ENCODE data around the gene RASL12.

Gene RASL12

GRCh38 chr15:65072617-65073016 is 4.8 kb upstream of the RASL12 start:
- no peak for DNase-seq (ENCODE audit: low spot score)
- TF ChIP-seq CTCF (IDR thresholded peaks at IDR 0.05; ENCODE audit: borderline replicate concordance, control extremely low read depth, extremely low read depth, insufficient read depth, missing control alignments) = no peak
- in situ Hi-C loops (cut with MboI; ENCODE audit: low sequenced_read_pairs, unreplicated experiment) = no loop called here

- no peak for TF ChIP-seq CTCF (IDR thresholded peaks at IDR 0.05; ENCODE audit: borderline replicate concordance, control extremely low read depth, extremely low read depth, insufficient read depth, missing control alignments)
- DNase-seq (ENCODE audit: low spot score) = no peak
- in situ Hi-C loops (cut with MboI; ENCODE audit: low sequenced_read_pairs, unreplicated experiment) = no loop called here
These were observed 4.2 kb upstream of the RASL12 start for GRCh38 chr15:65072027-65072426.

GRCh38 chr15:65071381-65071811 is 3.6 kb upstream of the RASL12 start:
- in situ Hi-C loops (cut with MboI; ENCODE audit: low sequenced_read_pairs, unreplicated experiment) = no loop called here
- TF ChIP-seq CTCF (IDR thresholded peaks at IDR 0.05; ENCODE audit: borderline replicate concordance, control extremely low read depth, extremely low read depth, insufficient read depth, missing control alignments) = no peak
- no peak for DNase-seq (ENCODE audit: low spot score)

- in situ Hi-C loops (cut with MboI; ENCODE audit: low sequenced_read_pairs, unreplicated experiment) = no loop called here
- no peak for TF ChIP-seq CTCF (IDR thresholded peaks at IDR 0.05; ENCODE audit: borderline replicate concordance, control extremely low read depth, extremely low read depth, insufficient read depth, missing control alignments)
- no peak for DNase-seq (ENCODE audit: low spot score)
These were observed 2.2 kb upstream of the RASL12 start for GRCh38 chr15:65069779-65070546.

- in situ Hi-C loops (cut with MboI; ENCODE audit: low sequenced_read_pairs, unreplicated experiment) = no loop called here
- no peak for TF ChIP-seq CTCF (IDR thresholded peaks at IDR 0.05; ENCODE audit: borderline replicate concordance, control extremely low read depth, extremely low read depth, insufficient read depth, missing control alignments)
- no peak for DNase-seq (ENCODE audit: low spot score)
These were observed 1.4 kb upstream of the RASL12 start for GRCh38 chr15:65069179-65069578.

- in situ Hi-C loops (cut with MboI; ENCODE audit: low sequenced_read_pairs, unreplicated experiment) = no loop called here
- TF ChIP-seq CTCF (IDR thresholded peaks at IDR 0.05; ENCODE audit: borderline replicate concordance, control extremely low read depth, extremely low read depth, insufficient read depth, missing control alignments) = no peak
- DNase-seq (ENCODE audit: low spot score) = no peak
These were observed 605 bp upstream of the RASL12 start for GRCh38 chr15:65068403-65068788.

Data from GM13976 (cell line).